HTR-8/SVneo (cell line): ENCODE measurements around the gene NEMP2.
A peak's percentile ranks its signal among the peaks of the same experiment; 100 is the strongest.
"Not testable (repeated sequence)": the region's sequence is repeated elsewhere in the genome, so short reads cannot be mapped to it uniquely, and the experiment has no call there.

Experiments used
- DNase-seq: peaks from one replicate; pipeline ENCODE4 v3.0.0; 2011; ENCODE audit warnings: low spot score, mixed read lengths; ENCODE audit not compliant: insufficient read length
- FAIRE-seq: peaks from 2 replicates; lab custom pipeline; 2011; peaks lifted over from hg19 to GRCh38; lab: Jason Lieb, UNC

NEMP2 gene

GRCh38 chr2:190527918-190528317 lies 6.6 kb downstream of the NEMP2 start:
- no peak for FAIRE-seq
- DNase-seq: no peak

- DNase-seq (no peak), FAIRE-seq (no peak)
Observed at GRCh38 chr2:190527214-190527613, 7.3 kb downstream of the NEMP2 start.

GRCh38 chr2:190526105-190526750 lies 8.3 kb downstream of the NEMP2 start:
- DNase-seq: no peak
- FAIRE-seq: no peak

- FAIRE-seq: no peak
- no peak for DNase-seq
Observed at GRCh38 chr2:190524928-190525327, 9.6 kb downstream of the NEMP2 start.

- DNase-seq (no peak), FAIRE-seq (no peak)
Observed at GRCh38 chr2:190519975-190520767, 14.4 kb downstream of the NEMP2 start.

GRCh38 chr2:190517468-190517867 lies 17.1 kb downstream of the NEMP2 start:
- FAIRE-seq (no peak), DNase-seq (no peak)

- FAIRE-seq (no peak), DNase-seq (no peak)
Observed at GRCh38 chr2:190515687-190516086, 18.8 kb downstream of the NEMP2 start.

- FAIRE-seq (no peak), DNase-seq (no peak)
Observed at GRCh38 chr2:190514676-190515075, 19.8 kb downstream of the NEMP2 start.

GRCh38 chr2:190513877-190514276 lies 20.6 kb downstream of the NEMP2 start:
- DNase-seq (no peak), FAIRE-seq (no peak)

GRCh38 chr2:190512539-190513095 lies 21.9 kb downstream of the NEMP2 start:
- FAIRE-seq: peak; percentile 51
- no peak for DNase-seq

- DNase-seq: peak; percentile 42
- no peak for FAIRE-seq
Observed at GRCh38 chr2:190511104-190511503, 23.4 kb downstream of the NEMP2 start.

GRCh38 chr2:190509895-190510294 lies 24.6 kb downstream of the NEMP2 start:
- not testable (repeated sequence) for DNase-seq, FAIRE-seq

GRCh38 chr2:190507135-190507534 lies 27.4 kb downstream of the NEMP2 start:
- no peak for DNase-seq
- FAIRE-seq: peak; percentile 66

GRCh38 chr2:190506666-190507065 lies 27.9 kb downstream of the NEMP2 start:
- DNase-seq (no peak), FAIRE-seq (no peak)

GRCh38 chr2:190505696-190506095 lies 28.8 kb downstream of the NEMP2 start:
- no peak for DNase-seq
- FAIRE-seq: no peak

- DNase-seq: no peak
- no peak for FAIRE-seq
Observed at GRCh38 chr2:190504912-190505311, 29.6 kb downstream of the NEMP2 start.

- FAIRE-seq: no peak
- no peak for DNase-seq
Observed at GRCh38 chr2:190503088-190503487, 31.4 kb downstream of the NEMP2 start.

- FAIRE-seq (no peak), DNase-seq (no peak)
Observed at GRCh38 chr2:190501702-190502407, 32.7 kb downstream of the NEMP2 start.

- no peak for FAIRE-seq
- no peak for DNase-seq
Observed at GRCh38 chr2:190501231-190501630, 33.3 kb downstream of the NEMP2 start.

- no peak for DNase-seq
- no peak for FAIRE-seq
Observed at GRCh38 chr2:190500054-190500502, 34.4 kb downstream of the NEMP2 start.

GRCh38 chr2:190499273-190499672 lies 35.2 kb downstream of the NEMP2 start:
- DNase-seq (no peak), FAIRE-seq (no peak)
